Activated naive CD8-positive, alpha-beta T cell treated with anti-CD3 and anti-CD28 coated beads for 36 hours (primary cell): ENCODE data around the gene POU6F2. TPM values are rescaled to one million over a fixed set of nuclear protein-coding genes. Genes with fewer than 3 reads are reported as not detected.

Experiments
- DNase-seq: peaks from one replicate; pipeline ENCODE4 v3.0.0; 2021
- H3K27ac Mint-ChIP-seq: one replicate; pipeline ENCODE4 v1.8.0; 2022; ENCODE audit warnings: mild to moderate bottlenecking, moderate library complexity, mixed read lengths
- H3K27me3 Mint-ChIP-seq: one replicate; pipeline ENCODE4 v1.8.0; 2022; ENCODE audit warnings: mild to moderate bottlenecking, mixed read lengths
- H3K36me3 Mint-ChIP-seq: one replicate; pipeline ENCODE4 v1.8.0; 2021; ENCODE audit warnings: mild to moderate bottlenecking, mixed read lengths
- H3K4me1 Mint-ChIP-seq: one replicate; pipeline ENCODE4 v1.8.0; 2021; ENCODE audit warnings: mixed read lengths
- H3K4me3 Mint-ChIP-seq: one replicate; pipeline ENCODE4 v1.8.0; 2022; ENCODE audit warnings: mild to moderate bottlenecking, moderate library complexity, mixed read lengths
- H3K9me3 Mint-ChIP-seq: one replicate; pipeline ENCODE4 v1.8.0; 2022; ENCODE audit warnings: mixed read lengths
- total RNA-seq, 2 experiments: library from RNA; stranded (reverse); gene quantifications; one replicate each; pipeline ENCODE4 v1.2.3, GENCODE V29; 2021

Gene POU6F2
- total RNA-seq, 2 experiments from 2014 or later, result not detected

- DNase-seq, result no peak
- H3K36me3 Mint-ChIP-seq, result no peaks in the 10 kb centered on the region
- H3K27ac Mint-ChIP-seq, result no peak overlapping the region
- H3K27me3 Mint-ChIP-seq, result no peaks in the 10 kb centered on the region
- no peaks in the 10 kb centered on the region for H3K9me3 Mint-ChIP-seq
- no peaks in the 10 kb centered on the region for H3K4me1 Mint-ChIP-seq
- H3K4me3 Mint-ChIP-seq, result no peak overlapping the region
Observed at GRCh38 chr7:39195967-39196366, 218.3 kb downstream of the POU6F2 start.

- no peak overlapping the region for H3K4me3 Mint-ChIP-seq
- no peak for DNase-seq
- no peak overlapping the region for H3K27ac Mint-ChIP-seq
- H3K9me3 Mint-ChIP-seq, result no peaks in the 10 kb centered on the region
- no peaks in the 10 kb centered on the region for H3K27me3 Mint-ChIP-seq
- H3K4me1 Mint-ChIP-seq, result no peaks in the 10 kb centered on the region
- no peaks in the 10 kb centered on the region for H3K36me3 Mint-ChIP-seq
Observed at GRCh38 chr7:39197831-39198230, 220.1 kb downstream of the POU6F2 start.

- no peaks in the 10 kb centered on the region for H3K27me3 Mint-ChIP-seq
- no peak overlapping the region for H3K4me3 Mint-ChIP-seq
- DNase-seq, result no peak
- H3K4me1 Mint-ChIP-seq, result no peaks in the 10 kb centered on the region
- no peaks in the 10 kb centered on the region for H3K9me3 Mint-ChIP-seq
- no peak overlapping the region for H3K27ac Mint-ChIP-seq
- no peaks in the 10 kb centered on the region for H3K36me3 Mint-ChIP-seq
Observed at GRCh38 chr7:39198556-39198955, 220.8 kb downstream of the POU6F2 start.

- DNase-seq, result no peak
- no peaks in the 10 kb centered on the region for H3K9me3 Mint-ChIP-seq
- H3K36me3 Mint-ChIP-seq, result no peaks in the 10 kb centered on the region
- H3K27ac Mint-ChIP-seq, result no peak overlapping the region
- no peak overlapping the region for H3K4me3 Mint-ChIP-seq
- no peaks in the 10 kb centered on the region for H3K27me3 Mint-ChIP-seq
- H3K4me1 Mint-ChIP-seq, result no peaks in the 10 kb centered on the region
Observed at GRCh38 chr7:39199006-39199405, 221.3 kb downstream of the POU6F2 start.

GRCh38 chr7:39199951-39200350, 222.2 kb downstream of the POU6F2 start:
- Mint-ChIP-seq H3K27ac (no peak overlapping the region), H3K36me3 (no peaks in the 10 kb centered on the region), H3K4me3 (no peak overlapping the region), H3K4me1 (no peaks in the 10 kb centered on the region), H3K9me3 (no peaks in the 10 kb centered on the region), H3K27me3 (no peaks in the 10 kb centered on the region)
- no peak for DNase-seq

- H3K27ac Mint-ChIP-seq, result no peak overlapping the region
- peaks cover 4% of the 10 kb centered on the region for H3K27me3 Mint-ChIP-seq
- no peak for DNase-seq
- H3K4me1 Mint-ChIP-seq, result no peaks in the 10 kb centered on the region
- H3K36me3 Mint-ChIP-seq, result no peaks in the 10 kb centered on the region
- no peak overlapping the region for H3K4me3 Mint-ChIP-seq
- no peaks in the 10 kb centered on the region for H3K9me3 Mint-ChIP-seq
Observed at GRCh38 chr7:39202041-39202440, 224.3 kb downstream of the POU6F2 start.

GRCh38 chr7:39210362-39210761, 232.7 kb downstream of the POU6F2 start:
- Mint-ChIP-seq H3K9me3 (no peaks in the 10 kb centered on the region), H3K36me3 (no peaks in the 10 kb centered on the region), H3K4me1 (no peaks in the 10 kb centered on the region), H3K4me3 (no peak overlapping the region), H3K27ac (no peak overlapping the region), H3K27me3 (peaks cover 4% of the 10 kb centered on the region)
- no peak for DNase-seq

- no peaks in the 10 kb centered on the region for H3K9me3 Mint-ChIP-seq
- H3K27me3 Mint-ChIP-seq, result peaks cover 4% of the 10 kb centered on the region
- H3K4me1 Mint-ChIP-seq, result no peaks in the 10 kb centered on the region
- no peaks in the 10 kb centered on the region for H3K36me3 Mint-ChIP-seq
- H3K4me3 Mint-ChIP-seq, result no peak overlapping the region
- DNase-seq, result no peak
- H3K27ac Mint-ChIP-seq, result no peak overlapping the region
Observed at GRCh38 chr7:39211581-39211980, 233.9 kb downstream of the POU6F2 start.

- no peaks in the 10 kb centered on the region for H3K4me1 Mint-ChIP-seq
- DNase-seq, result no peak
- no peak overlapping the region for H3K4me3 Mint-ChIP-seq
- no peak overlapping the region for H3K27ac Mint-ChIP-seq
- no peaks in the 10 kb centered on the region for H3K36me3 Mint-ChIP-seq
- H3K9me3 Mint-ChIP-seq, result no peaks in the 10 kb centered on the region
- peaks cover 4% of the 10 kb centered on the region for H3K27me3 Mint-ChIP-seq
Observed at GRCh38 chr7:39212876-39213275, 235.2 kb downstream of the POU6F2 start.

GRCh38 chr7:39217783-39218182, 240.1 kb downstream of the POU6F2 start:
- H3K4me1 Mint-ChIP-seq, result no peaks in the 10 kb centered on the region
- no peaks in the 10 kb centered on the region for H3K36me3 Mint-ChIP-seq
- no peak overlapping the region for H3K27ac Mint-ChIP-seq
- no peak overlapping the region for H3K4me3 Mint-ChIP-seq
- H3K9me3 Mint-ChIP-seq, result peaks cover 3% of the 10 kb centered on the region
- H3K27me3 Mint-ChIP-seq, result peaks cover 10% of the 10 kb centered on the region
- no peak for DNase-seq

GRCh38 chr7:39219869-39220268, 242.2 kb downstream of the POU6F2 start:
- no peaks in the 10 kb centered on the region for H3K4me1 Mint-ChIP-seq
- DNase-seq, result no peak

GRCh38 chr7:39221901-39222300, 244.2 kb downstream of the POU6F2 start:
- peaks cover 6% of the 10 kb centered on the region for H3K27me3 Mint-ChIP-seq
- H3K4me3 Mint-ChIP-seq, result no peak overlapping the region
- no peak overlapping the region for H3K27ac Mint-ChIP-seq
- no peak for DNase-seq
- no peaks in the 10 kb centered on the region for H3K4me1 Mint-ChIP-seq
- no peaks in the 10 kb centered on the region for H3K36me3 Mint-ChIP-seq
- peaks cover 3% of the 10 kb centered on the region for H3K9me3 Mint-ChIP-seq

More at GRCh38 chr7:39219869-39220268, 242.2 kb downstream of the POU6F2 start:
- H3K27ac Mint-ChIP-seq, result no peak overlapping the region
- no peaks in the 10 kb centered on the region for H3K36me3 Mint-ChIP-seq
- no peak overlapping the region for H3K4me3 Mint-ChIP-seq
- H3K27me3 Mint-ChIP-seq, result peaks cover 10% of the 10 kb centered on the region
- H3K9me3 Mint-ChIP-seq, result peaks cover 3% of the 10 kb centered on the region

GRCh38 chr7:39228946-39229345, 251.2 kb downstream of the POU6F2 start:
- Mint-ChIP-seq H3K4me1 (no peaks in the 10 kb centered on the region), H3K9me3 (no peaks in the 10 kb centered on the region), H3K4me3 (no peak overlapping the region), H3K36me3 (no peaks in the 10 kb centered on the region), H3K27me3 (no peaks in the 10 kb centered on the region), H3K27ac (no peak overlapping the region)
- DNase-seq, result no peak

GRCh38 chr7:39233851-39234529, 256.3 kb downstream of the POU6F2 start:
- H3K4me3 Mint-ChIP-seq, result no peak overlapping the region
- H3K9me3 Mint-ChIP-seq, result no peaks in the 10 kb centered on the region
- no peaks in the 10 kb centered on the region for H3K36me3 Mint-ChIP-seq
- H3K4me1 Mint-ChIP-seq, result no peaks in the 10 kb centered on the region
- H3K27me3 Mint-ChIP-seq, result peaks cover 6% of the 10 kb centered on the region
- DNase-seq, result no peak
- H3K27ac Mint-ChIP-seq, result no peak overlapping the region

- no peak overlapping the region for H3K27ac Mint-ChIP-seq
- DNase-seq, result no peak
- peaks cover 6% of the 10 kb centered on the region for H3K27me3 Mint-ChIP-seq
- H3K4me3 Mint-ChIP-seq, result no peak overlapping the region
- no peaks in the 10 kb centered on the region for H3K4me1 Mint-ChIP-seq
- peaks cover 3% of the 10 kb centered on the region for H3K9me3 Mint-ChIP-seq
- no peaks in the 10 kb centered on the region for H3K36me3 Mint-ChIP-seq
Observed at GRCh38 chr7:39238234-39238869, 260.6 kb downstream of the POU6F2 start.

- H3K36me3 Mint-ChIP-seq, result no peaks in the 10 kb centered on the region
- H3K4me3 Mint-ChIP-seq, result no peak overlapping the region
- no peaks in the 10 kb centered on the region for H3K4me1 Mint-ChIP-seq
- no peak overlapping the region for H3K27ac Mint-ChIP-seq
- H3K9me3 Mint-ChIP-seq, result peaks cover 3% of the 10 kb centered on the region
- DNase-seq, result no peak
- no peaks in the 10 kb centered on the region for H3K27me3 Mint-ChIP-seq
Observed at GRCh38 chr7:39240864-39241263, 263.2 kb downstream of the POU6F2 start.
